Measurements from ENCODE around the gene GALT.

The GALT gene

GRCh38 chr9:34651876-34652601 lies 5.6 kb downstream of the GALT start, which contains the start of gene IL11RA:
IL11RA (plus strand) TSS chr9:34652185; CDS start chr9:34655218, 3,033 bp downstream.
- DNase-seq (ENCODE audit: low spot score) = peak; percentile 87

DNA sequence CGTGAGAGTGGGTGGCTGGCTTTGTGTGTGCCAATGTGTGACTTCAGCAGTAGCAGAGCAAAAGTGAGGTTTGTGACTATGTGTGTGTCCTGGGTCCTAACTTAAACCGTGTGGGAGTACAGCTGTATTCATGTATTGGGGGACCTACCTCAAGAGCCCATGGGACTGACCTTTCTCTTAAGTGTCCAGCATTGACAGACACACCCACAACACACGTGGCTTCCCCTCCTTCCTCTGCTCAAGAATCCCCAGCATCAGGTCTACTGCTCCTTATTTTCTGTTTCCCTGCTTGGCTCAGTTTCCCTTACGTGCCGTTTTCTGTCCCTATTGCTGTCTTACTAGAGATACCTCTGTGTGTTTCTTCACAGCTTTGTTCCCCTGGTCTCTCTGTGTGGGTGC lies 6.1 kb downstream of the GALT start:
- no peak for DNase-seq (ENCODE audit: low spot score)

DNA sequence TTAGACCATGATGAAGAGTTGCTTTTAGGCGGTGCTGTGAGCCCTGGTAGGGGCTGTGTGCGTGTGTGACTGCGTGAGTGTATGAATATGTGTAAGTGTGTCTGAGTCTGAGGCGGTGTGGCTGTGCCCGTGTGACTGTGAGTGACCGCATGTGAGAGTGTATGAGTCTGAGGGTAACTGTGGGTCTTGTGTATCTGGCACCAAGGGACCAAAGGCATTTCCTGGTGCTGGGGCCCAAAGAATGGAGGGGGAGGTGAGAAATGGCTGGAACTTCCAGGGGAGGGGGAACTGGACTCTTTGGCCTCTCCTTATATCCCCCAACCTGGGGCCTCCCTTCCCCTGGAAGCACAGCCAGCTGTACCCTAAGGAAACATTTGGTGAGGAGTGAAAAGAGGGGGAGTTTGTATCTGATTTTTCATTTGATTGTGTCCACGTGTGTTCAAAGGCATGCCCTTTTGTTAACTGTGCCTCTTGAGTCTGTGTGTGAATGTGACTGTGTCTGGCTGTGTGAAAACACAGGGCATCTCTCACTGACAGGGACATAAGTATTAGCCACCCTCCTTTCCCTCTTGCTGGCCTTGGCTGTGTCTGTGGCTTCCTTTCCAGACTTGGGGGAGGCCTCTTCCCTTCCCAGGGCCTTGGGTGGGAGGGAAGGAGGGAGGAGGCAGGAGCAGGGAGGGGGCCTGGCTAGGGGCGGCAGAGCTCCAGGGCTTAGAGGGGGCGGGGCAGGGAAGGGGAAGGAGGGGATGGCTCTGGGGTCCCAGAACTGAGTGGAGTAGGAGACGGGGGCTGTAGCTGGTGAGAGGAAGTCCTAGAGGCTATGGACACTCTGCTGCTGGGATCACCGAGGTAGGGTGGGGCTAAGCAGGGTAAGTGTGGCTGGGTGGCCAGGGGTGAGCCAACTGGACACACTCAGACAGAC lies 6.9 kb downstream of the GALT start:
- no peak for DNase-seq (ENCODE audit: low spot score)

DNA sequence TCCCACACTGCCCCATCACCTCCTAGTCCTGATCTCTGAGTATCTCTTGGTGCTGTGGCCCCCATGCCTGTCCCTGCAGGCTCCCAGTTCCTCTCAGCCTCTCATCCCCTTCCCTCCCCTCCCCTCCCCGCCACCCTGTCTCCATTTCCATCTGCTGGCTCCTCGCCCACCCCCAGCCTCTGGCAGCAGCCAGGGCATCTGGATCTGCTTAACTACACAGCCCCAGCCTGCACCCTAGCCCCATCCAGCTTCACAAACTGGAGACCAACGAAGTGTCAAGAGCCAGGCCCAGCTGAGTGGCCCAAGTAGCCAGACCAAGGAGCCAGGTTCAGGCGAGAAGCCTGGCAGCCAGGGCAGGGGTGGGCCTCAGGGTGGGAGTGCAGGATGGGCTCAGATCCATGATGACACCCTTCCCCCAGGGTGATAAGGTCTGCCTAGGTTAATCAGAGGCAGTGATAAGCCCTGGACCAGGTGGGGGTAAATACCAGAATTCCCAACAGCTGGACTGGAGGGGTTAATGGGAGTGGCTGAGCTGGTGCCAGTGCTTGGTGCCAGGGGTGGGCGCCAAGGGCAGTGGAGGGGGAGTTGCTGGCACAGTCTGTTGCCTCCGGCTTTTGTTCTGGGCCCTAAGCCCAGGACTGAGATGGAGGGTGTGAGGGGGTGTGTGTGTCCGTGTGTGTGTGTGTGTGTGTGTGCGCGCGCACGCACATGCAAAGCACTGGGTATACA lies 8.0 kb downstream of the GALT start:
- DNase-seq (ENCODE audit: low spot score) = no peak

- DNase-seq (ENCODE audit: low spot score) = no peak
Measured at GRCh38 chr9:34655394-34655793, 8.9 kb downstream of the GALT start.

DNA sequence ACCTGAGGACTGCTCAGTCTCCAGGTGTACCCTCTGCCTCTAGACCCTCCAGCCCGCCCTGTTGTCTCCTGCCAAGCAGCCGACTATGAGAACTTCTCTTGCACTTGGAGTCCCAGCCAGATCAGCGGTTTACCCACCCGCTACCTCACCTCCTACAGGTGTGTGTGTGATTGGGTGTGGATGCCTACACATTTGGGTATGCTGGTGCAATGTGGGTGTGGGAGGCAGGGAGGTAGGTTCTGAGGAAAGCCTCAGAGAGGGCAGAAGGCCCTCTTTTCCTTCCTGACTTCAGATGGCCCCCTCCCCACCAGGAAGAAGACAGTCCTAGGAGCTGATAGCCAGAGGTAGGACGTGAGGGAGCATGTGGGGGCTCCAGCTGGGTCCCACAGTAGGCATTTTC lies 10.5 kb downstream of the GALT start:
- DNase-seq (ENCODE audit: low spot score) = no peak

DNA sequence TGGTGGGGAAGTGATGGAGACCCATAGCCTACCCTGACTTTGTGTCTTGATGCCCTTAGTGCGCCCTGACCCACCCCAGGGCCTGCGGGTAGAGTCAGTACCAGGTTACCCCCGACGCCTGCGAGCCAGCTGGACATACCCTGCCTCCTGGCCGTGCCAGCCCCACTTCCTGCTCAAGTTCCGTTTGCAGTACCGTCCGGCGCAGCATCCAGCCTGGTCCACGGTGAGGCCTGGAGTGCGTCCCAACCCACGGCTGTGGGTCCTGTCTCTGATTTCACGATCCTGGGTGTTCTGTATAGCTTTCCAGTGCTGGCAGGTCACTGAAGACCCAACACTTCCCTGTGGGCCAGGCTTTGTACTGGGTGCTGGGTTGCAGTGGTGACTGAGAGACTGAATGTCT lies 12.0 kb downstream of the GALT start:
- DNase-seq (ENCODE audit: low spot score) = no peak

DNA sequence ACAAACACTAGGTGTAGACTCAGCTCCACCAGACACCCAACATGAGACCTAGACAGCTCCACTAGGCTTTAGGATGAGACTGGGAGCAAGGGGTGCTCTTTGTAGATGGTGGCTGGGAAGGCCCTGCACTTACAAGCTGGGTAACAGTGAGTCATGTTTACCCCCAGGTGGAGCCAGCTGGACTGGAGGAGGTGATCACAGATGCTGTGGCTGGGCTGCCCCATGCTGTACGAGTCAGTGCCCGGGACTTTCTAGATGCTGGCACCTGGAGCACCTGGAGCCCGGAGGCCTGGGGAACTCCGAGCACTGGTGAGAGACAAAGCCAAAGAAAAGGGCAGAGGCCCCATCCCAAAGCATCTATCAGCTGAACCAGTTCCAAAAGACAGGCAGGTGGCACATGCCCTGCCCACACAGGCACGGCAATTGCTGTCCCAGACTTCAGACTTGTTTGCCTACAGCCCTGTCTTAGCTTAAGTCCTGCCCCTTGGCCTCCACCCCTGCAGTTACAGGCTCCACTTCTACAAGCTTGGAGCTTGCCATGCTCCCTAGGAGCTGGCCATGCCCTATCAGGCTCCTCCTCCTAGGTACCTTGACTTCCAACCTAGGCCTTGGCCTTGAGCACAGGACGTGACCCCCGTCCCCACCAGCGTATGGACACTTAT lies 13.2 kb downstream of the GALT start:
- DNase-seq (ENCODE audit: low spot score) = no peak

- no peak for DNase-seq (ENCODE audit: low spot score)
Measured at GRCh38 chr9:34662526-34663302, 16.2 kb downstream of the GALT start, which contains the start of gene CCL27. CCL27 (minus strand) TSS chr9:34662657; CDS start chr9:34662633, 24 bp downstream.

DNA sequence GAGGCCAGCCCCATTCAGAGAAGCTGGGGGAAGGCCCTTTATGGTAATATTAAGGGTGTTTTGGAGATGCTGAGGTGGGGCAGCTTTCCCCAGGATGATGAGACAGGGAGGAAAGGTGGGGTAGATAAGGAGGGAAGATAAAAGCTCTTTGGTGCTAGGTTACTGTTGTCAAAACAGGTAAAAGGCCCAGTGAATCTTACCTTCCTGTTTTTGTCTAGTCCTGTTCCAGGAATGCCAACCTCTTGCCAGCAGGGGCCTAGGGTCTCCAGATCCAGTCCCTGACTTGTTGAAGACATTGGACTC lies 16.8 kb downstream of the GALT start:
- DNase-seq (ENCODE audit: low spot score) = no peak

GRCh38 chr9:34664281-34665066 lies 18.0 kb downstream of the GALT start:
- DNase-seq (ENCODE audit: low spot score) = peak; percentile 72

DNA sequence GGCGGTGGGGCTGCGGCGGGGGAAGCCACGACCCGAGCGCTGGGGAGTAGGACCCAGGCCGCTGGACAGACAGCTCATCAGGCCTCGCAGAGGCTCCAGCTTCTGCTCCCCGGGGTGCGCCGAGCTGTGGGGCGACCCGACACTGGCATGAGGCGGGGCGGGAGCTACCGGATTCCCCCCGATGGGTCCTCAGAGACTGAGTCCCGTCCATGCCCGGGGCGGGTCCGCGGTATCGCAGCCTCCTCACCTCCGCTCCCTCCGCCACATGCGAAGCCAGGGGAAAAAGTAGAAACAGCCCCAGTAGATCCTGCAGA lies 18.5 kb downstream of the GALT start:
- no peak for DNase-seq (ENCODE audit: low spot score)

DNA sequence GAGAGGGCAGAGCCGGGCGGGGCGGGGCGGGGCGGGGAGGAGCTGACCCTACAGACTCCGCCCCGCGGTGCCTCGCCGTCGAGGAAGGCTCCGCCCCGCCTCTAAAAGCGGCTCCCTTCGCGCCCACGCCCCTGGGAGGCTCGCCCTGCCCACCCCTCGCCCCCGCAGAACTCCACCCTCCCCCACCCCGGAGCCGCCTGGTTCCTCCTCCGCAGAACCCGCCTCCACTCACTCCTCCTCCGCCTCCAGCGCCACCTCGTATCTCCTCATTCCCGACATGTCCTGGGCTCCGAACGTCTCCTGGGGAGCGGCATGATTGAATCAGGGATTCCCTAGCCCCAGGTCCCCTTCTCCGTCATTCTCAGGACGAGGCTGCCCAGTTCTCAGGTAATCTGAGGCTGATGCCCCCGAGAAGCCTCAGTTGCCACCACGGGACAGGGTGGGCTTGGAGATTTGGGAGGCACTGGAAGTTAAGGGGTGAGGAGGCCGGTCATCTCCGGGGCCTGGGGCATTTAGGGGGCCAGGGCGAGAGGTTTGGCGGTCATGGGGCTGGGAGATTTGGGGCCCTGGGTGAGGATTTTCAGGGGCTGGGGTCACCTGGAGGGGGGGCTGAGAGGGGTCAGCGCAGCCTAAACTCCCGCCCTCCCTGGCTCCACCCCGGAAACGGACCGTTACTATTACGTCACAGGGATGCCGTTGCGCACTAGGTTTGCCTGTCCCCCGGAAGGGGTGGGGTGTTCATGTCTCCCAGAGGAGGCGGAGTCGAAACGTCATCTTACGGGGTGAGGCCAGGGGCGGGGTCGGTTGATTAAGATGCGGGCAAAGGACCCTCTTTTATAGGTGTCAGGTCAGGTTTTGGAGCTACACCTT lies 19.1 kb downstream of the GALT start:
- peak; percentile 89 for DNase-seq (ENCODE audit: low spot score)

DNA sequence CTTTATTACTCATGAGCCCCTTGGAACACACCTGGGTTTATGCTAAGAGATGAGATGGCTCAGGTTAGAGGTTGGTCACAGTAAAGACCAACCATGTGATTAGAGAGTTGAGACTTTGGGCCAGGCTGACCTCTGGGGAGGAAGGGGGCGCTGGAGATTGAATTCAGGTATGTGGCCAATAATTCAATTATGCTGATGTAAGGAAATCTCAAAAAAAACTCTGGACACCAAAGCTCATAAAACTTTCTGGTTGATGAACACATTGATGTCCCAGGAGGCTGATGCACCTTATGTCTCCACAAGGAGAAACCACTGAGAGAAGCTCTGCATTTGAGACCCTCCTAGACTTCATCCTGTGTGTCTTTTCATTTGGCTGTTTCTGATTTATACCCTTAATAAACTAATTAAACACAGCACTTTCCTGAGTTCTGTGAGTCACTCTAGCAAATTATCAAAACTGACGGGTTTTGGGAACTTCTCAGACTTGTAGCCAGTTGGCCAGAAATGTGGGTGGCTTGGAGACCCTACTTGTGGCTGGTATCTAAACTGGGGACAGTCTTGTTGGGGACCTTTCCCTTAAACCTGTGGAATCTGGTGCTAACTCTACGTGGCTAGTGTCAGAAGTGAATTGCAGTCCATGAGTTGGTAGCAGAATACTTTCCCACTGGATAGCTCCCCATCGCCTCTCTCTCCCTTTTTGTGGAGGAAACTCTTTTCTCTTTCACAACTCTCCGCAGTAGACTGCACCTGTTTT lies 23.5 kb downstream of the GALT start:
- no peak for DNase-seq (ENCODE audit: low spot score)

DNA sequence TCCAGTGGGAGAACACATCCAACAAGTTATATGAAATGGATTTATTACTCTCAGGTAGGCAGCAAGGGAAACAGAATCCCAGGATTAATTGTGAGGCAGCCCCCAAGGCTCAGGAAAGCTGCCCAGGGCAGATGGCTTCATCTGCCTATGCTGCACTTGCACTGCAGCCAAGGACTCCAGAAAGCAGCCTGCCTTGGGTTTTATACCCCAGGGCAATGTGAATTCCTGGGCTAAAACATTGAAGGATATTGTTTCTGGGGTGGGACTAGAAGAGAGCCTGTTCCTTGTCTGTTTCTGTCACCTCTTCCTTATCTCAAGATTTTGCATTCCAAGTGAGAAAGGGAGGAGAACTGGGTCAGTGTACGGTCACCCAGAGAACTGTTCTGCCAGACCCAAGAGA lies 24.8 kb downstream of the GALT start:
- DNase-seq (ENCODE audit: low spot score) = no peak

GRCh38 chr9:34674440-34674839 lies 28.0 kb downstream of the GALT start:
- no peak for DNase-seq (ENCODE audit: low spot score)

- peak; percentile 48 for DNase-seq (ENCODE audit: low spot score)
Measured at GRCh38 chr9:34675048-34675714, 28.7 kb downstream of the GALT start.

DNA sequence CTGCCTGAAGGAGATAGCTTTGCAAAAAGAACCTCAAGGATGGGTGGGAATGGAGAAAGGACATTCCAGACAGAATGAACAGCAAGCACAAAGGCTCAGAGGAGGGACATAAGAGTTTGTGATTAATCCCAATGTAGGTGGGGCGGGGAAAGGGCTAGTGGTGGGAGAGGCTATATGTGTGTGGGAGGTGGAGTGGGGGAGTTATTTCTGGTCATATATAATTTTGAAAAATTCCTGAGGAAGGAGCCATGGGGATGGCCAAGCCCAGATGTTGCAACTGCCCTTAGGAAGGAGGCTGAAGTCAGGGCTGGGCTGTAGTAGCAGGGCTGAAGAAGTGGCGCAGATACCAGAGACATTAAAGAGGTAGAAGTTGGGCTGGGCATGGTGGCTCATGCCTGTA lies 29.4 kb downstream of the GALT start:
- DNase-seq (ENCODE audit: low spot score) = no peak

Measured in kidney capillary endothelial cell (primary cell).